ENCODE results near the gene MLLT3.

GRCh38 chr9:20481437-20481836 is 140.9 kb downstream of the MLLT3 start:
- TF ChIP-seq POLR2AphosphoS5 (IDR thresholded peaks at IDR 0.05; ENCODE audit: low read depth, low read length) (no peak), CTCF (IDR thresholded peaks at IDR 0.05; ENCODE audit: control extremely low read depth in 1 of 3, insufficient read depth in 1 of 3, low read depth in 1 of 3, low read length in 3 of 3) (no peak), CBX8 (IDR thresholded peaks at IDR 0.05; ENCODE audit: borderline replicate concordance, low read depth, low read length) (no peak), SIX5 (IDR thresholded peaks at IDR 0.05; ENCODE audit: low read depth, low read length) (no peak), RAD21 (IDR thresholded peaks at IDR 0.05 in 1 of 2, conservative IDR thresholded peaks at IDR 0.05 in 1 of 2; ENCODE audit: low read depth in 2 of 2, low read length in 2 of 2) (no peak), SP2 (IDR thresholded peaks at IDR 0.05; ENCODE audit: low read length) (no peak), SP4 (IDR thresholded peaks at IDR 0.05; ENCODE audit: low read length) (no peak), EP300 (IDR thresholded peaks at IDR 0.05; ENCODE audit: borderline replicate concordance in 1 of 2, low read depth in 2 of 2, low read length in 2 of 2) (no peak), SIN3A (conservative IDR thresholded peaks at IDR 0.05 in 1 of 2, IDR thresholded peaks at IDR 0.05 in 1 of 2; ENCODE audit: low read depth in 1 of 2, low read length in 2 of 2) (no peak)

All from H1 (cell line).